ENCODE results near the gene DEFB110.

DNA sequence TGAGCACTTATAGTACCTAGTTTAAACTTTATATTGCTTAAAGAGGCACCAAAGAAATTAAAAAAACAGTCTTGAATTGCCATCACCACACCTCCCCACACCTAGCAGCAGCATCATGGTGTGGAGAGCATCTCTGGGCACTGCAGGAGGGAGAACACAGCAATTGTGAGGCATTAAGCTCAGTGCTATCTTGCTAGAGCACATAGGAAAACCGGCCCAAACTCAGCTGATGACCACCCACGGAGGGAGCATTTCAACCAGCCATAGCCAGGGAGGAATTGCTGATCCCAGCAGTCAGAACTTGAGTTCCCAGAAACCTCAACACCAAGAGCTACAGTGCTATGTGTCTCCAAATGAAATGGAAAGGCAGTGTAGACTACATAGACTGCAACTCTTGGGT is 32.9 kb downstream of the DEFB110 start:
- no peak for TF ChIP-seq RARB (CRISPR knock-in tag; IDR thresholded peaks at IDR 0.05)
- TF ChIP-seq, protein P1, sequence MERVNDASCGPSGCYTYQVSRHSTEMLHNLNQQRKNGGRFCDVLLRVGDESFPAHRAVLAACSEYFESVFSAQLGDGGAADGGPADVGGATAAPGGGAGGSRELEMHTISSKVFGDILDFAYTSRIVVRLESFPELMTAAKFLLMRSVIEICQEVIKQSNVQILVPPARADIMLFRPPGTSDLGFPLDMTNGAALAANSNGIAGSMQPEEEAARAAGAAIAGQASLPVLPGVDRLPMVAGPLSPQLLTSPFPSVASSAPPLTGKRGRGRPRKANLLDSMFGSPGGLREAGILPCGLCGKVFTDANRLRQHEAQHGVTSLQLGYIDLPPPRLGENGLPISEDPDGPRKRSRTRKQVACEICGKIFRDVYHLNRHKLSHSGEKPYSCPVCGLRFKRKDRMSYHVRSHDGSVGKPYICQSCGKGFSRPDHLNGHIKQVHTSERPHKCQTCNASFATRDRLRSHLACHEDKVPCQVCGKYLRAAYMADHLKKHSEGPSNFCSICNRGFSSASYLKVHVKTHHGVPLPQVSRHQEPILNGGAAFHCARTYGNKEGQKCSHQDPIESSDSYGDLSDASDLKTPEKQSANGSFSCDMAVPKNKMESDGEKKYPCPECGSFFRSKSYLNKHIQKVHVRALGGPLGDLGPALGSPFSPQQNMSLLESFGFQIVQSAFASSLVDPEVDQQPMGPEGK (CRISPR knock-in tag; IDR thresholded peaks at IDR 0.05; ENCODE audit: borderline replicate concordance), result no peak
- no peak for TF ChIP-seq GLIS3 (CRISPR knock-in tag; IDR thresholded peaks at IDR 0.05)
- TF ChIP-seq ZNF70 (CRISPR knock-in tag; IDR thresholded peaks at IDR 0.05), result no peak
- TF ChIP-seq ZFP3 (CRISPR knock-in tag; IDR thresholded peaks at IDR 0.05), result no peak
- no peak for TF ChIP-seq BACH2 (CRISPR knock-in tag; IDR thresholded peaks at IDR 0.05; ENCODE audit: borderline replicate concordance)
- no peak for TF ChIP-seq OSR1 (CRISPR knock-in tag; IDR thresholded peaks at IDR 0.05)
- TF ChIP-seq, protein P2, sequence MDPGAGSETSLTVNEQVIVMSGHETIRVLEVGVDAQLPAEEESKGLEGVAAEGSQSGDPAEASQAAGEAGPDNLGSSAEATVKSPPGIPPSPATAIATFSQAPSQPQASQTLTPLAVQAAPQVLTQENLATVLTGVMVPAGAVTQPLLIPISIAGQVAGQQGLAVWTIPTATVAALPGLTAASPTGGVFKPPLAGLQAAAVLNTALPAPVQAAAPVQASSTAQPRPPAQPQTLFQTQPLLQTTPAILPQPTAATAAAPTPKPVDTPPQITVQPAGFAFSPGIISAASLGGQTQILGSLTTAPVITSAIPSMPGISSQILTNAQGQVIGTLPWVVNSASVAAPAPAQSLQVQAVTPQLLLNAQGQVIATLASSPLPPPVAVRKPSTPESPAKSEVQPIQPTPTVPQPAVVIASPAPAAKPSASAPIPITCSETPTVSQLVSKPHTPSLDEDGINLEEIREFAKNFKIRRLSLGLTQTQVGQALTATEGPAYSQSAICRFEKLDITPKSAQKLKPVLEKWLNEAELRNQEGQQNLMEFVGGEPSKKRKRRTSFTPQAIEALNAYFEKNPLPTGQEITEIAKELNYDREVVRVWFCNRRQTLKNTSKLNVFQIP (CRISPR knock-in tag; IDR thresholded peaks at IDR 0.05; ENCODE audit: borderline replicate concordance, low read depth), result no peak
- no peak for TF ChIP-seq ESRRG (CRISPR knock-in tag; IDR thresholded peaks at IDR 0.05)
